Omental fat pad (tissue), 4 donors: ENCODE data around the gene KIF25. TPM values are rescaled to one million over a fixed set of nuclear protein-coding genes. Genes with fewer than 3 reads are reported as not detected.

Experiments used
- ATAC-seq: fragments of 150-250 bp; one replicate; pipeline ENCODE4 v1.9.1; 2016; ENCODE audit warnings: mild to moderate bottlenecking, moderate library complexity; ENCODE audit not compliant: low FRiP score
- DNase-seq: peaks from one replicate; pipeline ENCODE4 v3.0.0-alpha.2; 2019; ENCODE audit warnings: low spot score
- total RNA-seq, 4 donors: library from RNA; depleted of rRNA; stranded (reverse); fragments of >200 nt; gene quantifications; one replicate each; pipeline ENCODE4 v1.1.0, GENCODE V29; 2016
- TF ChIP-seq, protein P1 (sequence below), 3 donors: fragments of 450-650 bp; IDR thresholded peaks; one replicate each; pipeline ENCODE4 v1.5.1; 2016 to 2017; ENCODE audit warnings: antibody characterized with exemption in 3 of 3, mild to moderate bottlenecking in 3 of 3, moderate library complexity in 2 of 3

Gene KIF25
- total RNA-seq, 4 donors from 2014 or later, result 0.38 to 0.60 TPM; not detected in 2

DNA sequence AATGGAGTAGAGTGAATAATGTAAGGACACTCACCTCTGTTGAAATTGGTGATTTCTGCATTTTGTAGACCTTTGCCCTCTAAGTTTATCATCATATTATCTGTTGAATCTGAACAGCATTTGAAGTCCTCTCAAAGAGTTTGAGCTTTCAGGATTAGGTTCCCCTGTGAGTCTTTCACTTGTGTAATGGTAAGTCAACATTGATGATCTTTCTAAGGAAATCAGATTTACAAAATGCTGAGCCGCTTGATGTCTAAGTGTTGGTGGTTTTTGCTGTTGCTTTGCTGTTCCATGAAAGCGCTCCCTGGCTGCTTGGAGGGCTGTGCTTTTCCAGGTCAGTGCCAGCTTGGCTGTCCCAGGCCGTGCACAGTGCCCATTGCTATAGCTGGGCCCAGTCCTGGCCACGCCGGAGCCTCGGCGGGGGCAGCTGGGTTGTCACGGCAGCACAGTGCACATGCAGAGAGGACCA is 33.8 kb upstream of the KIF25 start:
- DNase-seq (no peak), ATAC-seq (no peak)
- TF ChIP-seq, protein P1, sequence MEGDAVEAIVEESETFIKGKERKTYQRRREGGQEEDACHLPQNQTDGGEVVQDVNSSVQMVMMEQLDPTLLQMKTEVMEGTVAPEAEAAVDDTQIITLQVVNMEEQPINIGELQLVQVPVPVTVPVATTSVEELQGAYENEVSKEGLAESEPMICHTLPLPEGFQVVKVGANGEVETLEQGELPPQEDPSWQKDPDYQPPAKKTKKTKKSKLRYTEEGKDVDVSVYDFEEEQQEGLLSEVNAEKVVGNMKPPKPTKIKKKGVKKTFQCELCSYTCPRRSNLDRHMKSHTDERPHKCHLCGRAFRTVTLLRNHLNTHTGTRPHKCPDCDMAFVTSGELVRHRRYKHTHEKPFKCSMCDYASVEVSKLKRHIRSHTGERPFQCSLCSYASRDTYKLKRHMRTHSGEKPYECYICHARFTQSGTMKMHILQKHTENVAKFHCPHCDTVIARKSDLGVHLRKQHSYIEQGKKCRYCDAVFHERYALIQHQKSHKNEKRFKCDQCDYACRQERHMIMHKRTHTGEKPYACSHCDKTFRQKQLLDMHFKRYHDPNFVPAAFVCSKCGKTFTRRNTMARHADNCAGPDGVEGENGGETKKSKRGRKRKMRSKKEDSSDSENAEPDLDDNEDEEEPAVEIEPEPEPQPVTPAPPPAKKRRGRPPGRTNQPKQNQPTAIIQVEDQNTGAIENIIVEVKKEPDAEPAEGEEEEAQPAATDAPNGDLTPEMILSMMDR (IDR thresholded peaks at IDR 0.05), result no peak

DNA sequence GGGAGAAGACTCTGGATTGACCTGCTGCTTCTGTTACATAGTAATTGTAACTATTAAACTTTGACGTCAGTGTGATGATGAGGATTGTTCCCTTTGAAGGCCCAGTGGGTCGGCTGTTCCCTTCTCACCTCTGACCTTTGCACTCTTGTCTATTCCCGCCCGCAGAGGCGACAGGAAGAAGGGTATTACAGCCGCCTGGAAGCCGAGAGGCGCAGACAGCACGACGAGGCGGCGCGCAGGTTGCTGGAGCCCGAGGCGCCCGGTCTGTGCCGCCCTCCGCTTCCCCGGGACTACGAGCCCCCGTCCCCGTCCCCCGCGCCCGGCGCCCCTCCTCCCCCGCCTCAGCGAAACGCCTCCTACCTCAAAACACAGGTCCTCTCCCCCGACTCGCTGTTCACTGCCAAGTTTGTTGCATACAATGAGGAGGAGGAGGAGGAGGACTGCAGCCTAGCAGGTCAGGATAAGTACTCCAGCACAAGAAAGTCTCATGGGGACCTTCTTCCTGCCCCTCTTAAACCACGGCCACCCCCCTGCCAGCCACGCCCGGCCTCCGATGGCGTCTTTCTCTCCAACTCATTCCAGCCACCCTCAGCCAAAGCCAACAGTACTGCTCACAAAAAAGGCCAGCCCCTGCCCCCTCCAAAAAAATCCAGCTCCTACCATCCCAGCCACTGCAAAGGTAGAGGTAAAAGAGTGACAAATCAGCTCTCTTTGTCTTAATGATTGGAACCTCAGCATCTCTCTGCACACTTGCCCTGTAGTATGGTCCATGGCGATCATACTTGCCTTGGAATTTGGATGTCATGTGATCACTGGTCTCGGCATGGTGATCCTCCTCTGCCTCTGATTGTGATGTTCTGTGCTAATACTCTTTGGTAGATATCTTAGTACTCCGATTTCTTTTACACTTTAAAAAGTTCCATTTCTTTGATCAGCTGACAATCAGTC is 31.6 kb upstream of the KIF25 start:
- ATAC-seq (no peak), DNase-seq (no peak)
- TF ChIP-seq, protein P1 (IDR thresholded peaks at IDR 0.05), result no peak

DNA sequence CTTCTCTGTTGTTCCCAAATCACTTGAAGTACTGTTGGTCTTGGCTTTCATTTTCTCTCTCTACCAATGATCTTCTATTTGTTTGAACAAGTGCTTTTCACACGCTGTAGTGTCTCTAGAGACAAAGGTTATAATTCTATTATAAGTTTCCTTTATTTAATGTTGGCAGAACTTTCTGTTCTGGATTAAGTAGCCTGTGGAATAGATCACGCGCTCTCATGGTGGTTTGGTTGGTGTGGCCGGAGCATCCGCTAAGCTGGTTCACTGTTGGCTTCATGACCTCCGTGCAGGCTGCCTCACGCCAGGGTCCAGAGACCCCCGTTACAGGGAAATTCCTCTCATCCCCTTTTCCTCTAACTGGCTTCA is 30.9 kb upstream of the KIF25 start:
- TF ChIP-seq, protein P1 (IDR thresholded peaks at IDR 0.05), result no peak
- ATAC-seq (no peak), DNase-seq (no peak)

DNA sequence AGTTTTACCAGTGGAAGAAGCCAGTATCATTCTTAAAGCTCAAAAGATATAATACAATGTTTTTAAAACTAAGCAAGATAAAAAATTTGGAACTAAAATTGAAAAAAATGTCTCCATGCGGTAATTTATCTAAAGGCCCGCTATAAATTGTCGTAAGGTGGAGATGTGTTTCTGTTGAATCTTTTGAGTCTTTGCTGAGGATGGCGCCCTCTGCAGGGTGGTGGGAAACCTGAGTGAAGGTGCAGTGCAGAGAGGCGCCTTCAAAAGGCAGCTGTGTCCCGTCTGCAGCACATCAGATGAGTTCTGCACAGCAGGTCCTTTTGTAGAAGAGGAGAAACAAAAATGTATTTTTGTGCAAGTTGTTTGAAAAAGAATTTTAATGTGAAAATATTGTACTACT is 29.4 kb upstream of the KIF25 start:
- no peak for ATAC-seq

DNA sequence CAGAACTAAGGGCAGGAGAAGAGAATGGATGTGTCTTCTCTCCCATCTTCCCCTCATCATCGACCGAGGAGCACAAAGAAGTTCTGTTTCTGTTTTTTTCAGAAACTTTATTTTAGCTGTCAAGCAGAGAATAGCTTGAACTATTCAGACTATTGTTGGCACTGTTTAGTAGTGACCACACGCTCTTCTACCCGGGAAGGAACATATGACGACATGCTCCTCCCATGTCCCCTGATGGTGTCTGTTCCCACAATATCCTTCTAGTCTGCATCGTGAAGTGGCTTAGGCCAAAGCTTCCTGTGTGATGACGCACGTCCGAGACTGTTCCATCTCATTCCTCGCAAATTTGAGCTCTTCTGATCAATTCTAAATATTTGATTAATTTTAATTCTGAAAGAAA is 27.2 kb upstream of the KIF25 start:
- no peak for ATAC-seq

More for the DNA sequence above, 29.4 kb upstream of the KIF25 start:
- DNase-seq, result no peak
- TF ChIP-seq, protein P1 (IDR thresholded peaks at IDR 0.05), result no peak

DNA sequence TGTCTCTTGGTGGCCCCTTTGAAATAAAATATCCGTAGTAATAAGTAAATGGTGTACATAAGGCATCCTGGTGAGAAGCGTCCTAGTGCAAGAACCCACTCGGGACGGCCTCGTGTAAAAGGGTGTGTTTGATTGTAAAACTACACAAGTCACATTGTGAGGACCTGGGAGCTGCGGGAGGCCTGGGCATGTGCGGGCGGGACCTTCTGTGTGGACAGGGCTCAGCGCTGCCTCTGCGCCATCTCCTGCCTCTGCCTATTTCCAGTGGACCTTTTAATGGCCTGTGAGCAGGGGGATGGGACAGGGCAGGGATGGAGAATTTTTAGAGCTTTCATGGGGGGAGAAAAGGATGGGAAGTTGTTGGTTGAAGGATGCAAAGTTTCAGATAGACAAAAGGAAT is 25.3 kb upstream of the KIF25 start:
- ATAC-seq, result no peak
- no peak for DNase-seq
- TF ChIP-seq, protein P1 (IDR thresholded peaks at IDR 0.05), result no peak

More for the DNA sequence above, 27.2 kb upstream of the KIF25 start:
- TF ChIP-seq, protein P1 (IDR thresholded peaks at IDR 0.05), result no peak
- DNase-seq, result no peak
